ENCODE measurements around the gene MST1R.
A peak's percentile ranks its signal among the peaks of the same experiment; 100 is the strongest.
"Not testable (repeated sequence)": the region's sequence is repeated elsewhere in the genome, so short reads cannot be mapped to it uniquely, and the experiment has no call there.

Gene MST1R

GRCh38 chr3:49903451-49904424, at the start of gene MST1R:
TSS of gene MST1R (minus strand) at chr3:49903873. CDS start at chr3:49903609, 264 bp downstream.
- DNase-seq: no peak

- no peak for DNase-seq
These were observed 49.3 kb upstream of the MST1R start for GRCh38 chr3:49952924-49953323.

GRCh38 chr3:49942651-49943050, 39.0 kb upstream of the MST1R start:
- no peak for DNase-seq

GRCh38 chr3:49940667-49941249, 37.1 kb upstream of the MST1R start:
- no peak for DNase-seq

GRCh38 chr3:49939858-49940666, 36.4 kb upstream of the MST1R start, which contains the start of gene RBM6:
TSS of gene RBM6 (plus strand) at chr3:49940150. CDS start at chr3:49962642, 22,492 bp downstream.
- peak; percentile 94 for DNase-seq

GRCh38 chr3:49937090-49937489, 33.4 kb upstream of the MST1R start:
- no peak for DNase-seq

GRCh38 chr3:49932281-49932680, 28.6 kb upstream of the MST1R start:
- not testable (repeated sequence) for DNase-seq

- no peak for DNase-seq
These were observed 27.2 kb upstream of the MST1R start for GRCh38 chr3:49930922-49931321.

- DNase-seq: no peak
These were observed 26.6 kb upstream of the MST1R start for GRCh38 chr3:49930168-49930690.

GRCh38 chr3:49929291-49930167, 25.9 kb upstream of the MST1R start, which contains the start of gene MON1A:
TSS of gene MON1A (minus strand) at chr3:49929811. CDS start at chr3:49913346, 16,465 bp downstream.
- DNase-seq: peak; percentile 89

- DNase-seq: no peak
These were observed 24.9 kb upstream of the MST1R start for GRCh38 chr3:49928481-49929017.

GRCh38 chr3:49927798-49928197, 24.1 kb upstream of the MST1R start:
- no peak for DNase-seq

- DNase-seq: no peak
These were observed 22.6 kb upstream of the MST1R start for GRCh38 chr3:49926117-49926728.

GRCh38 chr3:49925485-49925884, 21.8 kb upstream of the MST1R start:
- DNase-seq: no peak

GRCh38 chr3:49924683-49925082, 21.0 kb upstream of the MST1R start:
- DNase-seq: no peak

GRCh38 chr3:49917806-49918590, 14.3 kb upstream of the MST1R start:
- DNase-seq: not testable (repeated sequence)

GRCh38 chr3:49916686-49917085, 13.0 kb upstream of the MST1R start:
- no peak for DNase-seq

- DNase-seq: no peak
These were observed 11.2 kb upstream of the MST1R start for GRCh38 chr3:49914906-49915305.

- DNase-seq: no peak
These were observed 9.2 kb upstream of the MST1R start for GRCh38 chr3:49912881-49913281.

- DNase-seq: no peak
These were observed 7.9 kb upstream of the MST1R start for GRCh38 chr3:49911611-49912010.

All from kidney glomerular epithelial cell (primary cell).